Astrocyte (in vitro differentiated cells and primary cell): ENCODE data around the gene SLC24A5. TPM values are rescaled to one million over a fixed set of nuclear protein-coding genes. Genes with fewer than 3 reads are reported as not detected.

Experiments used
- DNase-seq: peaks from one replicate; pipeline ENCODE4 v3.0.0-alpha.2; 2010; ENCODE audit warnings: low read depth
- FAIRE-seq: peaks from 2 replicates; lab custom pipeline; 2011; peaks lifted over from hg19 to GRCh38; lab: Jason Lieb, UNC
- H2AFZ ChIP-seq: 2 replicates; pipeline ENCODE4 v1.6.0; 2012; ENCODE audit warnings: low read depth, low read length, inconsistent platforms
- H3K27ac ChIP-seq: 2 replicates; pipeline ENCODE4 v1.5.1; 2011; ENCODE audit warnings: low read depth, low read length, inconsistent platforms
- H3K27me3 ChIP-seq: 2 replicates; pipeline ENCODE4 v1.6.0; 2011; ENCODE audit warnings: low read length, inconsistent platforms; ENCODE audit not compliant: insufficient read depth
- H3K36me3 ChIP-seq: 2 replicates; pipeline ENCODE4 v1.5.1; 2011; ENCODE audit warnings: low read length, inconsistent platforms; ENCODE audit not compliant: insufficient read depth
- H3K4me1 ChIP-seq: 2 replicates; pipeline ENCODE4 v1.5.1; 2011; ENCODE audit warnings: low read length, inconsistent platforms; ENCODE audit not compliant: insufficient read depth
- H3K4me2 ChIP-seq: 2 replicates; pipeline ENCODE4 v1.6.0; 2012; ENCODE audit warnings: low read length, inconsistent platforms
- H3K4me3 ChIP-seq: 2 replicates; pipeline ENCODE4 v1.5.1; 2011; ENCODE audit warnings: low read depth, mild to moderate bottlenecking, low read length, inconsistent platforms; ENCODE audit not compliant: insufficient read depth
- H3K79me2 ChIP-seq: 2 replicates; pipeline ENCODE4 v1.6.0; 2012; ENCODE audit warnings: mild to moderate bottlenecking, low read length, inconsistent platforms; ENCODE audit not compliant: insufficient read depth
- H3K9ac ChIP-seq: 2 replicates; pipeline ENCODE4 v1.6.0; 2012; ENCODE audit warnings: mild to moderate bottlenecking, low read length, inconsistent platforms
- H3K9me3 ChIP-seq: 2 replicates; pipeline ENCODE4 v1.5.1; 2012; ENCODE audit warnings: low read depth, mild to moderate bottlenecking, low read length, inconsistent platforms; ENCODE audit not compliant: insufficient read depth
- H4K20me1 ChIP-seq: 2 replicates; pipeline ENCODE4 v1.6.0; 2012; ENCODE audit warnings: low read length, inconsistent platforms; ENCODE audit not compliant: insufficient read depth
- H3K27ac Mint-ChIP-seq: one replicate; pipeline ENCODE4 v1.8.0; 2021; ENCODE audit warnings: mild to moderate bottlenecking, mixed read lengths; ENCODE audit not compliant: unreplicated experiment
- H3K27me3 Mint-ChIP-seq: one replicate; pipeline ENCODE4 v1.8.0; 2021; ENCODE audit warnings: low read depth, mixed read lengths; ENCODE audit not compliant: unreplicated experiment
- H3K36me3 Mint-ChIP-seq: one replicate; pipeline ENCODE4 v1.8.0; 2021; ENCODE audit warnings: low read depth, mixed read lengths; ENCODE audit not compliant: unreplicated experiment
- H3K4me1 Mint-ChIP-seq: one replicate; pipeline ENCODE4 v1.8.0; 2021; ENCODE audit warnings: low read depth, mixed read lengths; ENCODE audit not compliant: unreplicated experiment
- H3K4me3 Mint-ChIP-seq: one replicate; pipeline ENCODE4 v1.8.0; 2021; ENCODE audit warnings: mild to moderate bottlenecking, moderate library complexity, mixed read lengths; ENCODE audit not compliant: unreplicated experiment
- H3K9me3 Mint-ChIP-seq: one replicate; pipeline ENCODE4 v1.8.0; 2021; ENCODE audit warnings: mild to moderate bottlenecking, mixed read lengths; ENCODE audit not compliant: unreplicated experiment
- CTCF ChIP-seq: IDR thresholded peaks from 2 replicates; pipeline ENCODE4 v1.5.1; 2011; ENCODE audit warnings: low read depth, mild to moderate bottlenecking, inconsistent platforms, low read length, moderate library complexity; ENCODE audit not compliant: insufficient read depth
- EZH2 ChIP-seq: IDR thresholded peaks from 2 replicates; pipeline ENCODE4 v1.6.1; 2012; ENCODE audit warnings: mild to moderate bottlenecking, low read length, inconsistent platforms; ENCODE audit not compliant: insufficient read depth
- total RNA-seq: library from RNA; stranded (reverse); gene quantifications from 2 replicates; pipeline ENCODE4 v1.2.1, GENCODE V29; 2021

Gene SLC24A5
- total RNA-seq, 1 donor from 2014 or later: not detected

GRCh38 chr15:48176112-48176511 lies 55.3 kb downstream of the SLC24A5 start:
- Histone ChIP-seq H3K9me3 (no peaks in the 10 kb centered on the region), H3K27ac (no peak overlapping the region), H4K20me1 (no peaks in the 10 kb centered on the region), H3K4me1 (no peaks in the 10 kb centered on the region), H3K79me2 (peaks cover 55% of the 10 kb centered on the region), H2AFZ (no peak overlapping the region), H3K4me2 (peak overlapping the region; percentile 89), H3K36me3 (no peaks in the 10 kb centered on the region), H3K9ac (no peak overlapping the region), H3K4me3 (no peak overlapping the region), H3K27me3 (no peaks in the 10 kb centered on the region)
- H3K4me1 Mint-ChIP-seq: peaks cover 3% of the 10 kb centered on the region
- DNase-seq: peak; percentile 38
- no peaks in the 10 kb centered on the region for H3K27me3 Mint-ChIP-seq
- TF ChIP-seq CTCF: no peak
- no peak for TF ChIP-seq EZH2
- FAIRE-seq: no peak
- no peaks in the 10 kb centered on the region for H3K9me3 Mint-ChIP-seq
- H3K4me3 Mint-ChIP-seq: no peak overlapping the region
- no peak overlapping the region for H3K27ac Mint-ChIP-seq
- H3K36me3 Mint-ChIP-seq: no peaks in the 10 kb centered on the region

GRCh38 chr15:48176957-48177356 lies 56.2 kb downstream of the SLC24A5 start:
- H3K9ac ChIP-seq: peak overlapping the region; percentile 84
- no peaks in the 10 kb centered on the region for H4K20me1 ChIP-seq
- H3K27ac Mint-ChIP-seq: peak overlapping the region; percentile 94
- TF ChIP-seq CTCF (no peak), EZH2 (no peak)
- H3K79me2 ChIP-seq: peaks cover 49% of the 10 kb centered on the region
- H3K4me2 ChIP-seq: peak overlapping the region; percentile 89
- H3K9me3 ChIP-seq: no peaks in the 10 kb centered on the region
- peak overlapping the region; percentile 84 for H3K27ac ChIP-seq
- peak overlapping the region; percentile 96 for H3K4me3 Mint-ChIP-seq
- no peaks in the 10 kb centered on the region for H3K4me1 ChIP-seq
- H3K9me3 Mint-ChIP-seq: no peaks in the 10 kb centered on the region
- FAIRE-seq (peak; percentile 68), DNase-seq (no peak)
- H3K4me3 ChIP-seq: peak overlapping the region; percentile 71
- peak overlapping the region; percentile 83 for H2AFZ ChIP-seq
- H3K27me3 Mint-ChIP-seq: no peaks in the 10 kb centered on the region
- H3K4me1 Mint-ChIP-seq: peaks cover 3% of the 10 kb centered on the region
- no peaks in the 10 kb centered on the region for H3K36me3 ChIP-seq
- H3K36me3 Mint-ChIP-seq: no peaks in the 10 kb centered on the region
- H3K27me3 ChIP-seq: no peaks in the 10 kb centered on the region

GRCh38 chr15:48177383-48177765 lies 56.6 kb downstream of the SLC24A5 start:
- DNase-seq (peak; percentile 64), FAIRE-seq (no peak)
- H3K36me3 ChIP-seq: no peaks in the 10 kb centered on the region
- Mint-ChIP-seq H3K9me3 (no peaks in the 10 kb centered on the region), H3K36me3 (no peaks in the 10 kb centered on the region), H3K4me1 (peaks cover 3% of the 10 kb centered on the region), H3K27me3 (no peaks in the 10 kb centered on the region), H3K27ac (peak overlapping the region; percentile 94), H3K4me3 (peak overlapping the region; percentile 96)
- H3K9ac ChIP-seq: peak overlapping the region; percentile 84
- no peaks in the 10 kb centered on the region for H3K4me1 ChIP-seq
- H3K9me3 ChIP-seq: no peaks in the 10 kb centered on the region
- peak overlapping the region; percentile 89 for H3K4me2 ChIP-seq
- H3K27ac ChIP-seq: peak overlapping the region; percentile 84
- no peaks in the 10 kb centered on the region for H3K27me3 ChIP-seq
- H2AFZ ChIP-seq: peak overlapping the region; percentile 83
- no peaks in the 10 kb centered on the region for H4K20me1 ChIP-seq
- H3K4me3 ChIP-seq: peak overlapping the region; percentile 71
- H3K79me2 ChIP-seq: peaks cover 46% of the 10 kb centered on the region
- TF ChIP-seq CTCF: no peak
- no peak for TF ChIP-seq EZH2
